Measurements from ENCODE around the gene DUOXA2.
"Not testable (repeated sequence)": the region's sequence is repeated elsewhere in the genome, so short reads cannot be mapped to it uniquely, and the experiment has no call there.

The DUOXA2 gene

GRCh38 chr15:45118131-45118588 is 4.0 kb downstream of the DUOXA2 start:
- peak; percentile 76 for DNase-seq

DNA sequence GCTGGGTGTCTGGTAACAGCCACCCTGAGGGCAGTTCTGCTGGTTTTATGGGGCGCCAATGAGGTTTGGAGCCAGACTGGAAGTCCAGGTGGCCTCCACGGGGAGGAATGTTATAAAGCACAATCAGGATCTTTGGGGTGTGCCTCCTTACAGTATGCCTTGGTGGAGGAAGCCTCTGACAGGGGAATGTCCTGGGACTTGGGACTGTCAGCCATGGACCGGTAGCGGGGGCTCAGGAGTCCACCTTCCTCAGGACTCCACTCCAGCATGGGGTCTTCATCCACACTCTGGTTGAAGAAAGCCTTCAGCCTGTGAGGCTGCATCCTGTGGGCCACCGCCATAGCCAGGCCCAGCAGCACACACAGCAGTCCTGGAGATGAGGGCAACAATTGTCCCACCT is 4.9 kb downstream of the DUOXA2 start:
- no peak for DNase-seq

DNA sequence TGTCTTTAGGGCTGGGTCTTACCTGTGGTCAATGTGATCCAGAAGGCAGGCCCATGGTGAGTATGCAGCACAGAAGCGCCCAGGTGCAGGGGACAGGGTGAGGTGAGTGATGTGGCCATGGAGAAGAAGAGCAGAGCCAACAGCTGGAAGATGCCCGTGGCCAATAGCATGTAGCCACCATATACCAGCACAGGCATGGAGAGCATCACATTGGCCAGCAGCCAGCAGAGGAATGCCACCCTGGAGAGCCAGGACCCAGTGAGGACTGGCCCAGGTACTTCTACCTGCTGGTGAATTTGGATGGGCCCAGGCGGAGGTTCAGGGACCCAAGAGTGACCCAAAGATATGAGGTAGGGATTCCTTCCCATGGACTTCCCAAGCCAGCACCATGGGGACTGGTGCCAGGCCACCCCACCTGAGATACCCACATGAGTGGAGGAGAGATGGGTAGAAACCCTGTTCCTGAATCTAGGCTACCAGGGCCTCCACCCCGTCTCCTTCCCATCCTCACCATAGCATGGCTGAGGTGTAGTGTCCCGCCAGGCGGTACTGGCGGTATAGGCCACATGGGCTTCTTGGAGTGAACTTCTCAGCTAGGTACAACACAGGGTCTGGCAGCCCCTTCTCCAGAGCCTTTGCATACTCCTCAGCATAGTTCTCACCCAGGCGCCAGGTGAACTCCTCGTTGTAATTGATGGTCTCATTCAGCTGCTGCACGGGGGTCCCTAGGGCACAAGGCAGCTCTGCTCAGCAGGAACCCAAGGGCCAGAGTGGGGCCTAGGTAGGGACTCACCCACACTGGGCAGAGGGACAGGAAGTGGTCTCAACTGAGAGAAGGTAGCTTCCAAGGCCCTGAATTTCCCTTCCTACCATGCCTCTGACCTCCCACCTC is 6.2 kb downstream of the DUOXA2 start:
- DNase-seq = no peak

GRCh38 chr15:45121020-45121419 is 6.9 kb downstream of the DUOXA2 start:
- DNase-seq = no peak

- DNase-seq = no peak
Measured at GRCh38 chr15:45121706-45122417, 7.7 kb downstream of the DUOXA2 start.

- no peak for DNase-seq
Measured at GRCh38 chr15:45122719-45123118, 8.6 kb downstream of the DUOXA2 start.

GRCh38 chr15:45123397-45123796 is 9.3 kb downstream of the DUOXA2 start:
- DNase-seq = no peak

GRCh38 chr15:45126535-45127158 is 12.5 kb downstream of the DUOXA2 start:
- no peak for DNase-seq

- no peak for DNase-seq
Measured at GRCh38 chr15:45128971-45129639, 15.0 kb downstream of the DUOXA2 start.

GRCh38 chr15:45129651-45130129 is 15.6 kb downstream of the DUOXA2 start, which contains the start of the genes DUOX1 and DUOXA1:
Gene DUOX1, plus strand, starts transcription at chr15:45129994. Its CDS starts 1,973 bp downstream, at chr15:45131967.
Gene DUOXA1, minus strand, starts transcription at chr15:45129879. Its CDS starts 6,865 bp downstream, at chr15:45123014.
- DNase-seq = no peak

DNA sequence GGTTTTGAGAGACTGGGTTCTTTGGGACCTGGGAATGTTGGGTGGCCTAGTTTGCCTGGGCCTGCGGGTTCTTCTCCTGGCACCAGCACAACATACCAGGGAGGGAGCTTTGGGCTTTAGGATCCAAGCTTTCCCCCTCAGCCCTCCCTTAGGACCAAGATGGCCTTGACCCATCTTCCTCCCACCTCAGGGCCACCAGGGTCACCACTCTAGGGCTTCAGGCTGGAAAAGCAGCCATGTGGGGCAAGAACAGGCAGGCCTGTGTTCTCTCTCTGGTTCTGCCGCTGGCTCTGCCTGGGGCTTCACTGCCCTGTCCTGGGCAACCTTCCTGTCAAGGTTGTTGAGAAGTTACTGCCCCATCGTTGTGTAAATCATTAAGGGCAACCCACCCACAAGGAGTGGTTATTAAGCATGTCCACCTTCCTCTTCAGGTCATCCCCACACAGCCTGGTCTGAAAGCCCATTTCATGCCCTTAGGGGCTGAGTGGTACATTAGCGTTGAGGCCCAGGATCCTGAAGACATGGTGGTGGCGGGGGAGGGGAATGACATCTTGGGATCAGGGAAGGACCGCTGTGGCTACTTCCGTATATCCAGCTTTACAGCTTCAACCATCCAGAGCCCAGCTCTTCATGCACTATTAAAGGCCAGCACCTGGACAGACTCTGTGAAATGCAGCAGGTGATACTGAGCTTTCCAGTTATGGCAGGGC is 16.3 kb downstream of the DUOXA2 start:
- DNase-seq = no peak

GRCh38 chr15:45131510-45131909 is 17.4 kb downstream of the DUOXA2 start:
- no peak for DNase-seq

- no peak for DNase-seq
Measured at GRCh38 chr15:45132844-45133560, 18.9 kb downstream of the DUOXA2 start.

DNA sequence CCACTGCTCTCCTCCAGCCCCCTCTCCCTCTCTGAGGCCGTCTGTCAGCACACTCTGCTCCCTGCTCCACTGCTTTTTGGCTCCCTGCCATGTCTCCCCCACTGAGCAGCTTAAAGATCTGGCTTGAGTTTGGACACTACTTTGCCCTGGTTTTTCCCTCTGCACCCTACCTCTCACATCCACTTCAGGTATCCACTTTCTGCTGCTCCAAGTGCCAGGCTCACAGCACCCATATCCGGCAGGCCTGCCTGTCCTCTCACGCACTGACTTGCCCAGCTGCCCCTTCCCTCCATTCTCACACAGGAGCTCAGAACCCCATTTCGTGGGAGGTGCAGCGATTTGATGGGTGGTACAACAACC is 19.4 kb downstream of the DUOXA2 start:
- no peak for DNase-seq

DNA sequence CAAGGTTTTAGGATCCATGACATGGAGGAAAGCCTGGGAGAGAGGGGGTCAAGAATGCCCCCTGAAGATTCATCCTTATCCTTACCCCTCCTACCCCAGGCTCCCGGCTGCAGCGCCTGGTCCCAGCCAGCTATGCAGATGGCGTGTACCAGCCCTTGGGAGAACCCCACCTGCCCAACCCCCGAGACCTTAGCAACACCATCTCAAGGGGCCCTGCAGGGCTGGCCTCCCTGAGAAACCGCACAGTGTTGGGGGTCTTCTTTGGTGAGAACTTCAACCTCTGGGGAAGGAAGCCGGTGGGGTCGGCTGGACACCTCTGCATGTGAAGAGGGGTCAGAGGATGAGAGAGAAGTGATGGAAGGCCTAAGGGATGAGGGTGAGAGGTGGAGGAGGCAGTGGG is 19.9 kb downstream of the DUOXA2 start:
- DNase-seq = no peak

- DNase-seq = no peak
Measured at GRCh38 chr15:45134682-45135604, 20.8 kb downstream of the DUOXA2 start.

GRCh38 chr15:45135705-45136377 is 21.7 kb downstream of the DUOXA2 start:
- not testable (repeated sequence) for DNase-seq

GRCh38 chr15:45136378-45136764 is 22.2 kb downstream of the DUOXA2 start:
- DNase-seq = no peak

GRCh38 chr15:45137703-45138102 is 23.6 kb downstream of the DUOXA2 start:
- no peak for DNase-seq
